Measurements from ENCODE around the gene C1QTNF2. TPM values are rescaled to one million over a fixed set of nuclear protein-coding genes. Genes with fewer than 3 reads are reported as not detected.

The C1QTNF2 gene
- total and polyA plus RNA-seq, 2 of the 13 experiments (the other 11 are each of a cell fraction or from before 2014, with no cell fraction given), result not detected

DNA sequence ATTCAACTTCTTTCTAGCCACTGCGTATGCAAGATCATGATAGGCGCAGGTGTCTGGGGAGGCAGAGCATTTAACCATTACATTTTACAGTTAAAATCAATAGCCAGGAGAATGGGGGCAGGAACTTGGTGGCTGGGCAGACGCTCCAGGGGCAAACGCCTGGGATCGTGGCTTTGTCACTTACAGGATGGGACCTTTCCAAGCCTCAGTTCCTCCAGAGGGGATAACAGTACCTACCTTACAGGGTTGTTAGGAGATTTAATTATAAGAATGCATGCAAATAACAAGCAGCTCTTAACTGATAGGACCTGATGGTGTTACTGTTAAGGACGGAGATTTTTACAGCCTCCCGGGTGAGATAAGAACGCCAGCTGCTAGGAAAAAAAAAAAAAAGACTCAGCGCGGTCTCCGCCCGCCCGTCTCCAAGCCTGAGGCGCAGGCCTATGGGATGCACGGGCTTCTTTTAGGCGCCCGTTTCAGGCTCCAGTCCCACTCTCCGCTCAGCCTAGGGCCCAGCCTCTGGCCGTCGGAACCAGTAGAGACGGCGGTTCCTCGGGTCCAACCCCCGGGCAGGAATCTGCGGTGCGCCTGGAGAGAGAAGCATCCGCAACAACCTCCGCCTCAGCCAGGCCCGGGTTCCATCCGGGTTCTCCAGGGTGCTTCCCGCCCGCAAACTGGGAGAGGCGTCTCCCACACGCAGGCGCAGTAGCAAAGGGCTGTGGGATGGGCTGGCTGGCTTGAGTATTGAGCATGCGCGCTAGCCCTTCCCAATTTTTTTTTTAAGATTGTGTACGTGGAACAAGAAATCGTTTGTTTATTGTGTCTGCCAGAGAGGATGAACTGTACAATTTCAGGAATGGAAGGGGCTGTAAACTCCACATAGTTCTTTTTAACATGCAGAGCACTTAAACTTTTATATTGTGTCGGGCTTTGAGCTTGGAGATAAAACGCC is 29.3 kb upstream of the C1QTNF2 start, which contains the start of gene FAM200C (continued):
- TF ChIP-seq HCFC1 (IDR thresholded peaks at IDR 0.05; ENCODE audit: low read depth, low read length) (no peak), ERF (CRISPR knock-in tag; IDR thresholded peaks at IDR 0.05) (peak; percentile 72), ZNF547 (CRISPR knock-in tag; IDR thresholded peaks at IDR 0.05) (0 out of 2 replicates have a peak, but pooled peaks have one; percentile 79), ZFP90 (CRISPR knock-in tag; IDR thresholded peaks at IDR 0.05; ENCODE audit: borderline replicate concordance) (no peak; the same call in 1 of the 2 replicates), TEAD2 (CRISPR knock-in tag; IDR thresholded peaks at IDR 0.05) (no peak), ZFP82 (CRISPR knock-in tag; IDR thresholded peaks at IDR 0.05; ENCODE audit: borderline replicate concordance) (no peak; the same call in 1 of the 2 replicates), MBD4 (IDR thresholded peaks at IDR 0.05; ENCODE audit: borderline replicate concordance, low read length) (no peak), MIER2 (CRISPR knock-in tag; IDR thresholded peaks at IDR 0.05) (no peak), SMARCC2 (IDR thresholded peaks at IDR 0.05) (no peak), ZNF761 (CRISPR knock-in tag; conservative IDR thresholded peaks at IDR 0.05) (0 out of 2 replicates have a peak, but pooled peaks have one; percentile 53), KLF6 (CRISPR knock-in tag; IDR thresholded peaks at IDR 0.05) (peak; percentile 71), CCDC6 (CRISPR knock-in tag; IDR thresholded peaks at IDR 0.05) (peak; percentile 54; the same call in 1 of the 2 replicates), TEAD3 (CRISPR knock-in tag; optimal IDR thresholded peaks at IDR 0.05; ENCODE audit: borderline replicate concordance) (peak; percentile 7), SYNCRIP (IDR thresholded peaks at IDR 0.05; ENCODE audit: insufficient read depth, low read depth, low read length) (no peak), NBN (conservative IDR thresholded peaks at IDR 0.05) (no peak), ZNF432 (CRISPR knock-in tag; IDR thresholded peaks at IDR 0.05; ENCODE audit: borderline replicate concordance) (no peak), ZSCAN25 (CRISPR knock-in tag; IDR thresholded peaks at IDR 0.05) (peak; percentile 25; the same call in 1 of the 2 replicates), RFXAP (CRISPR knock-in tag; IDR thresholded peaks at IDR 0.05; ENCODE audit: borderline replicate concordance) (no peak), NCOA1 (CRISPR knock-in tag; IDR thresholded peaks at IDR 0.05) (no peak), SIN3B (IDR thresholded peaks at IDR 0.05; ENCODE audit: low read length) (no peak), SNAPC2 (CRISPR knock-in tag; IDR thresholded peaks at IDR 0.05) (no peak)
- TF ChIP-seq, protein P1, sequence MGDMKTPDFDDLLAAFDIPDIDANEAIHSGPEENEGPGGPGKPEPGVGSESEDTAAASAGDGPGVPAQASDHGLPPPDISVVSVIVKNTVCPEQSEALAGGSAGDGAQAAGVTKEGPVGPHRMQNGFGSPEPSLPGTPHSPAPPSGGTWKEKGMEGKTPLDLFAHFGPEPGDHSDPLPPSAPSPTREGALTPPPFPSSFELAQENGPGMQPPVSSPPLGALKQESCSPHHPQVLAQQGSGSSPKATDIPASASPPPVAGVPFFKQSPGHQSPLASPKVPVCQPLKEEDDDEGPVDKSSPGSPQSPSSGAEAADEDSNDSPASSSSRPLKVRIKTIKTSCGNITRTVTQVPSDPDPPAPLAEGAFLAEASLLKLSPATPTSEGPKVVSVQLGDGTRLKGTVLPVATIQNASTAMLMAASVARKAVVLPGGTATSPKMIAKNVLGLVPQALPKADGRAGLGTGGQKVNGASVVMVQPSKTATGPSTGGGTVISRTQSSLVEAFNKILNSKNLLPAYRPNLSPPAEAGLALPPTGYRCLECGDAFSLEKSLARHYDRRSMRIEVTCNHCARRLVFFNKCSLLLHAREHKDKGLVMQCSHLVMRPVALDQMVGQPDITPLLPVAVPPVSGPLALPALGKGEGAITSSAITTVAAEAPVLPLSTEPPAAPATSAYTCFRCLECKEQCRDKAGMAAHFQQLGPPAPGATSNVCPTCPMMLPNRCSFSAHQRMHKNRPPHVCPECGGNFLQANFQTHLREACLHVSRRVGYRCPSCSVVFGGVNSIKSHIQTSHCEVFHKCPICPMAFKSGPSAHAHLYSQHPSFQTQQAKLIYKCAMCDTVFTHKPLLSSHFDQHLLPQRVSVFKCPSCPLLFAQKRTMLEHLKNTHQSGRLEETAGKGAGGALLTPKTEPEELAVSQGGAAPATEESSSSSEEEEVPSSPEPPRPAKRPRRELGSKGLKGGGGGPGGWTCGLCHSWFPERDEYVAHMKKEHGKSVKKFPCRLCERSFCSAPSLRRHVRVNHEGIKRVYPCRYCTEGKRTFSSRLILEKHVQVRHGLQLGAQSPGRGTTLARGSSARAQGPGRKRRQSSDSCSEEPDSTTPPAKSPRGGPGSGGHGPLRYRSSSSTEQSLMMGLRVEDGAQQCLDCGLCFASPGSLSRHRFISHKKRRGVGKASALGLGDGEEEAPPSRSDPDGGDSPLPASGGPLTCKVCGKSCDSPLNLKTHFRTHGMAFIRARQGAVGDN (CRISPR knock-in tag; IDR thresholded peaks at IDR 0.05), result peak; percentile 94
- TF ChIP-seq, protein P2, sequence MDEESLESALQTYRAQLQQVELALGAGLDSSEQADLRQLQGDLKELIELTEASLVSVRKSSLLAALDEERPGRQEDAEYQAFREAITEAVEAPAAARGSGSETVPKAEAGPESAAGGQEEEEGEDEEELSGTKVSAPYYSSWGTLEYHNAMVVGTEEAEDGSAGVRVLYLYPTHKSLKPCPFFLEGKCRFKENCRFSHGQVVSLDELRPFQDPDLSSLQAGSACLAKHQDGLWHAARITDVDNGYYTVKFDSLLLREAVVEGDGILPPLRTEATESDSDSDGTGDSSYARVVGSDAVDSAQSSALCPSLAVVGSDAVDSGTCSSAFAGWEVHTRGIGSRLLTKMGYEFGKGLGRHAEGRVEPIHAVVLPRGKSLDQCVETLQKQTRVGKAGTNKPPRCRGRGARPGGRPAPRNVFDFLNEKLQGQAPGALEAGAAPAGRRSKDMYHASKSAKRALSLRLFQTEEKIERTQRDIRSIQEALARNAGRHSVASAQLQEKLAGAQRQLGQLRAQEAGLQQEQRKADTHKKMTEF (CRISPR knock-in tag; IDR thresholded peaks at IDR 0.05), result peak; percentile 65; the same call in 1 of the 2 replicates
- TF ChIP-seq, protein P3, sequence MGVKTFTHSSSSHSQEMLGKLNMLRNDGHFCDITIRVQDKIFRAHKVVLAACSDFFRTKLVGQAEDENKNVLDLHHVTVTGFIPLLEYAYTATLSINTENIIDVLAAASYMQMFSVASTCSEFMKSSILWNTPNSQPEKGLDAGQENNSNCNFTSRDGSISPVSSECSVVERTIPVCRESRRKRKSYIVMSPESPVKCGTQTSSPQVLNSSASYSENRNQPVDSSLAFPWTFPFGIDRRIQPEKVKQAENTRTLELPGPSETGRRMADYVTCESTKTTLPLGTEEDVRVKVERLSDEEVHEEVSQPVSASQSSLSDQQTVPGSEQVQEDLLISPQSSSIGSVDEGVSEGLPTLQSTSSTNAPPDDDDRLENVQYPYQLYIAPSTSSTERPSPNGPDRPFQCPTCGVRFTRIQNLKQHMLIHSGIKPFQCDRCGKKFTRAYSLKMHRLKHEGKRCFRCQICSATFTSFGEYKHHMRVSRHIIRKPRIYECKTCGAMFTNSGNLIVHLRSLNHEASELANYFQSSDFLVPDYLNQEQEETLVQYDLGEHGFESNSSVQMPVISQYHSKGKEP (CRISPR knock-in tag; IDR thresholded peaks at IDR 0.05), result no peak
